GM20000 (cell line): ENCODE results near the gene PRR18.
A peak's percentile ranks its signal among the peaks of the same experiment; 100 is the strongest.

Experiments
- DNase-seq: peaks from one replicate; pipeline ENCODE4 v3.0.0; 2012; ENCODE audit warnings: low spot score
- TF ChIP-seq, protein P1 (sequence below): IDR thresholded peaks from 2 replicates; pipeline ENCODE4 v1.5.1; 2012; ENCODE audit warnings: mild to moderate bottlenecking, control low read depth; ENCODE audit errors: extremely low read depth, missing control alignments

Gene PRR18

DNA sequence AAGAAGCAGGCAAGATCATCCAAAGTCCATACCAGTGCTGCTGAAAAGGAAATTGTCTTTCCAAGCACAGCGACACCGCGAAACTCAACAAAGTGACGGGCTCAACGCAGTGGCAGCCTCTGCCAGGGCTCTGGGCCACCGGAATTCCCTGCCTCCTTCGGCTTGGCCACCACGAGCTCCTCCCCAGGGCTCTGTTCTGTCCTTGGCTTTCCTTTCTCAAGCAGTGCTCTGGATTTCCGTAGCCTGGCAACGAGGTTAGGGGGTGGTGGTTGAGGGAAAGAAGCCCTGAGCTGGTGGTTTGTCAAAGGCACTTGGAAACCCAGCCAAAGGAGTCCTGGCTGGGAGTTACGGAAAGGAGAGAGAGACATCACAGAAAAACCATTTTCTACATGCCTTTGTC, 31.2 kb downstream of the PRR18 start:
- TF ChIP-seq, protein P1, sequence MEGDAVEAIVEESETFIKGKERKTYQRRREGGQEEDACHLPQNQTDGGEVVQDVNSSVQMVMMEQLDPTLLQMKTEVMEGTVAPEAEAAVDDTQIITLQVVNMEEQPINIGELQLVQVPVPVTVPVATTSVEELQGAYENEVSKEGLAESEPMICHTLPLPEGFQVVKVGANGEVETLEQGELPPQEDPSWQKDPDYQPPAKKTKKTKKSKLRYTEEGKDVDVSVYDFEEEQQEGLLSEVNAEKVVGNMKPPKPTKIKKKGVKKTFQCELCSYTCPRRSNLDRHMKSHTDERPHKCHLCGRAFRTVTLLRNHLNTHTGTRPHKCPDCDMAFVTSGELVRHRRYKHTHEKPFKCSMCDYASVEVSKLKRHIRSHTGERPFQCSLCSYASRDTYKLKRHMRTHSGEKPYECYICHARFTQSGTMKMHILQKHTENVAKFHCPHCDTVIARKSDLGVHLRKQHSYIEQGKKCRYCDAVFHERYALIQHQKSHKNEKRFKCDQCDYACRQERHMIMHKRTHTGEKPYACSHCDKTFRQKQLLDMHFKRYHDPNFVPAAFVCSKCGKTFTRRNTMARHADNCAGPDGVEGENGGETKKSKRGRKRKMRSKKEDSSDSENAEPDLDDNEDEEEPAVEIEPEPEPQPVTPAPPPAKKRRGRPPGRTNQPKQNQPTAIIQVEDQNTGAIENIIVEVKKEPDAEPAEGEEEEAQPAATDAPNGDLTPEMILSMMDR: no peak

DNA sequence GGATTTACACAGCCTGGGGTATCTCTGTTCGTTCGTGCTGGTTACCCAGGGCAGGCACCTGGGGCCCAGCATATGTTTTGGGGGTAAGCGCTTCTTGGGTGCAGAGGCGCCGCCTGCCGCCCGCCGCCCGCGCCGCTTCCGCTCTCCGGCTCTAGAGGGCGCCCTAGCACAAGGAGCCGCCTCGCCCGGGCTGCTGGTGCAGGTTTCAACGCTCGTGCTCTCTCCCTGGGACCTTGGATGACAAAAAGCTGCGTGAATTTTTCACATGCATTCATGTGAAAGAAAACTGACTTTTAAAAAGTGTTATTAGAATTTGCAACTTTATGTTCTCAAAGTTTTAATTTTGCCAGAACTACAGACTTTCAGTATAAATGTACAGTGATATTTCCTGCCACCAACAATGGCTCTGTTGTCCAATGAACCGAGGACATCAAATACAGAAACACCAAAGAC, 32.5 kb downstream of the PRR18 start:
- DNase-seq: peak; percentile 81
- TF ChIP-seq, protein P1: peak; percentile 99

More for the DNA sequence above, 31.2 kb downstream of the PRR18 start:
- no peak for DNase-seq

DNA sequence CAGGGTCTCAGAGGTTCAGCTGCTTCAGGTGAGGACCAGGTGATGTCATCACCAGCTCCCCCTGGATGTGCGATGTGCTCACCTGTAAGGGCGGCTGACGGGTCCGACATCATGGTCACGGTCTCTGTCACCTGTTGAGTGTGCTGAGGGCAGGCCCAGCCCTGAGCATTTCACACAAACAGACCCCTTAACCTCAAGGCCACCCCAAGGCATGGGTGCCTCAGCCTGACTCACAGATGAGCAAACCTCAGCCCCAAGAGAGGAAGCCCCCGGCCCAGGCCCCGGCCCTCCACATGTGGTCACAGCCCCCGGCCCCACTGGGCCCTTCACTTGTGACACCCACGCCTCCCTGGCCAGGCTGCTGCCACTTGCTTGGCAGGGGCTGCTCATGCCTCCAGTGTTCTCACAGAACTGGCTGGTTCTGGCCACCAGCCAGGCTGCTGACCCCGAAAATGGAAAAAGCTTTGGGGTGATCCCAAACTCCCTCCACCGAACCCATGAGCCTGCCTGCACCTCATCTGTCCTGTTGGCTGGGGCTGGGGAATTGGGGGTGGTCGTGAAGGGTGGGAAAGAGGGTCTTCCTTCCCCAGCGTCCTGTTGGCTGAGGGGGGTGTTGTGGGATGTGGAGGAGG, 33.3 kb downstream of the PRR18 start:
- TF ChIP-seq, protein P1: no peak

DNA sequence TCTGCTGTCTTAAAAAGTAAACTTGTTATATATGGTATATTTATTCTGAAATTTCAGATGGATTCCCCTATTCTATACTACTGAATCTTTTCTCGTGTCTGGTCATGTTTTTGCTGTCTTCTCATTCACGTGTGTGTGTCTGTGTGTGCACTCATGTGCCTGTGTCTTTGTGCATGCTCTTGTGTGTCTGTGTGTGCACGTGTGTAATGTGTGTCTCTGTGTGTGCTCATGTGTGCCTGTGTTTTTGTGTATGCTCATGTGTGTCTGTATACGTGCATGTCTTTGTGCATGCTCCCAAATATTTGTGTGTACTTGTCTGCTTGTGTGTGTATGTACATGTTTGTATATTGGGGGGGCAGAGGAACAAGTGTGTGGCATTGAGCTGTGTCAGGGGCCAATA, 34.0 kb downstream of the PRR18 start:
- DNase-seq: no peak
- TF ChIP-seq, protein P1: no peak

More for the DNA sequence above, 33.3 kb downstream of the PRR18 start:
- DNase-seq: no peak

DNA sequence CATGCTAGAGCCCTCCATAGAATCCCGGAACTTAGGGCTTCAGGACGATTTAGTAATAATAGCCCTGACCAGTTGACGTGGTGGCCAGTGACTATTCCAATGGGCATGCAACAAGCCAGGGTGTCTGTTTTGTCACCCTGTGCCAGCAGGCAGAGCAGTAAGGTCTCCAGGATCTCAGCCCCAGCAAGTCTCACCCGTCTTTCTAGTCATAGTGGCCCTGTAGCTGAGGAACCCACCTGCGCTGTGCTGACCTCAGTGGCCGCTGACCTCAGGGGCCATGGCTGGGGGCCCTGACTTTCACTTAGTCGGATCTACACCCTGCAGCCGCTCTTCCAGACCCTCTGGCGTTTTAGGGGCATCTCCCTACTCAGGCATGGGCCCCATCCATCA, 36.8 kb downstream of the PRR18 start:
- TF ChIP-seq, protein P1: no peak
- DNase-seq: no peak

DNA sequence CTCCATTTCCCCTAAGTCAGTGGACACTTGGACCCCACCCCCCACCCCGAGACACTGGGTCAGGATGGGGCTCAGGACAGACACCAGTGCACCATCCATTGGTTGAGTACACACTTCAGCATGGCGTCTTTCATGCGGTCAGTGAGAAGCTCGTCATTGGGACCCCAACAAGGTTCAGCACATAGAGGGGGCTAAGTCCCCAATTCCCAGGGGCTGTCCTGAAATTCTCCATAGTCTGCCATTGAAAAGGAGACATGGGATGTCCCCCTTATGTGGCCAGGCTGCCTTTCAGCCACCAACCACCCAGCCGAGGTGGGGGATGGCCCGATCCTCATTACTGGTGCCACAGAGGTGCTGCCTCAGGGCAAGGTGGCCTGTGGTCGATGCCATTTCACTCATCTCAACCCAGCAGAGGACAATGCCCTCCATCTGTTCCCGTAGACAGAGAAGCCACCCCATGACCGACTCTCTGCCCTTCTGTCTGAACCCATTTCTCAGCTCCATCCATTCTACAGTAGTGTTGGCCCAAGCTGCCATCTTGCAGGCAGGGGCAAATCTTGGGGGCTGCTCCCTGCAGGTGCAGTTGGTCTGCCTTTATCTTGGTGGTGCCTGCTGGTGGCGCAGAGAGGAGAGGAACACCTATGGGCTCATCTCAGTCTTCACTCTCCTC, 37.4 kb downstream of the PRR18 start:
- no peak for DNase-seq
- TF ChIP-seq, protein P1: no peak

DNA sequence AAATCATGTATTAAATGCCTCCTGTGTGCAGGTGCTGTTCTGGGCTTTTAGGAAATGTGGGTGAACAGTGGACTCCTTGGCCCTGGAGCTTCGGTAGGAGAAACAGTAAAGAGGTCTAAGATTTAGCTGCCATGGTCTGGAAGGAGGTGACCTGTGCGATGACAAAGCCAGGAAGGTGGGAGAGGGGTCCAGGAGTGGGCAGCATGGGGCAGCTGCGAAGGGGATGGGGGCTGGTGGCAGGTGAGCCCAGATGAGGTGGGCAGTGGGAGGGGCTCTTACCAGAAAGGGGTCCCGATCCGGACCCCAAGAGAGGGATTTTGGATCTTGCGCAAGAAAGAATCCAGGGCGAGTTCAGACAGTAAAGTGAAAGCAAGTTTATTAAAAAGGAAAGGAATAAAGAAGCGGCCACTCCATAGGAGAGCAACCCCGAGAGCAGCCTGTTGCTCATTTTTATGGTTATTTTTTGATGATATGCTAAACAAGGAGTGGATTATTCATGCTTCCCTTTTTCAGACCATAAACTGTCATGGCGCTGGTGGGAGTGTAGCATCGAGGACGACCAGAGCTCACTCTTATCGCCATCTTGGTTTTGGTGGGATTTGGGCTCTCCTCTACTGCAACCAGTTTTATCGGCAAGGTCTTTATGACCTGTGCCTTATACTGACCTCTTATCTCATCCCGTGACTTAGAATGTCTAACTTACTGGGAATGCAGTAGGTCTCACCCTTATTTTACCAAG, 38.7 kb downstream of the PRR18 start:
- TF ChIP-seq, protein P1: no peak
- DNase-seq: no peak
